Smooth muscle cell (in vitro differentiated cells): ENCODE data around the gene LMX1B. TPM values are rescaled to one million over a fixed set of nuclear protein-coding genes. Genes with fewer than 3 reads are reported as not detected.
"Not testable (repeated sequence)": the region's sequence is repeated elsewhere in the genome, so short reads cannot be mapped to it uniquely, and the experiment has no call there.

Experiments
- DNase-seq: peaks from one replicate; lab custom pipeline; 2025; ENCODE audit not compliant: unreplicated experiment; lab: John Stamatoyannopoulos, UW
- H2AFZ ChIP-seq: fragments of 200-600 bp; sonication (generic); 2 replicates; pipeline ENCODE4 v1.6.0; 2016; ENCODE audit warnings: antibody characterized with exemption, low read depth, mild to moderate bottlenecking
- H3F3A ChIP-seq: fragments of 200-600 bp; sonication (generic); 2 replicates; pipeline ENCODE4 v1.6.0; 2017; ENCODE audit warnings: antibody characterized with exemption, low read depth
- H3K27ac ChIP-seq: fragments of 200-600 bp; sonication (generic); 2 replicates; pipeline ENCODE4 v1.5.1; 2016; ENCODE audit warnings: low read depth, mild to moderate bottlenecking
- H3K27me3 ChIP-seq: fragments of 200-600 bp; sonication (generic); 2 replicates; pipeline ENCODE4 v1.6.1; 2016; ENCODE audit warnings: low read depth, mild to moderate bottlenecking
- H3K36me3 ChIP-seq: fragments of 200-600 bp; sonication (generic); 2 replicates; pipeline ENCODE4 v1.5.1; 2016; ENCODE audit warnings: low read depth
- H3K4me1 ChIP-seq: fragments of 200-600 bp; sonication (generic); 2 replicates; pipeline ENCODE4 v1.5.1; 2016; ENCODE audit warnings: low read depth
- H3K4me2 ChIP-seq: fragments of 200-600 bp; sonication (generic); 2 replicates; pipeline ENCODE4 v1.6.0; 2016; ENCODE audit warnings: mild to moderate bottlenecking
- H3K4me3 ChIP-seq: fragments of 200-600 bp; sonication (generic); 2 replicates; pipeline ENCODE4 v1.5.1; 2016; ENCODE audit warnings: mild to moderate bottlenecking
- H3K79me2 ChIP-seq: fragments of 200-600 bp; sonication (generic); 2 replicates; pipeline ENCODE4 v1.6.0; 2016; ENCODE audit warnings: low read depth, mild to moderate bottlenecking
- H3K9ac ChIP-seq: fragments of 200-600 bp; sonication (generic); 2 replicates; pipeline ENCODE4 v1.6.0; 2016; ENCODE audit warnings: low read depth
- H3K9me3 ChIP-seq: fragments of 200-600 bp; sonication (generic); replicated peaks from 2 replicates; pipeline ENCODE4 v1.5.1; 2016; ENCODE audit warnings: low read depth
- H4K20me1 ChIP-seq: fragments of 200-600 bp; sonication (generic); 2 replicates; pipeline ENCODE4 v1.6.0; 2016; ENCODE audit warnings: low read depth
- CTCF ChIP-seq: fragments of 200-600 bp; sonication (generic); IDR thresholded peaks from 2 replicates; pipeline ENCODE4 v1.5.1; 2017; ENCODE audit warnings: borderline replicate concordance, mild to moderate bottlenecking, antibody characterized with exemption; ENCODE audit not compliant: insufficient read depth, poor library complexity, severe bottlenecking
- WGBS: methylation state at CpG from one replicate; pipeline ENCODE4 v1.1.7; 2016; ENCODE audit warnings: low lambda C conversion rate; 5-methylcytosine and 5-hydroxymethylcytosine counted together
- polyA plus RNA-seq: library from polyadenylated mRNA; unstranded; fragments of >200 nt; fragmentation: Nextera tagmentation; extraction: Ambion mirVana; gene quantifications from 2 replicates; pipeline ENCODE4 v1.2.1, GENCODE V29; 2016
- total RNA-seq: library from RNA; depleted of rRNA; stranded (reverse); fragments of >200 nt; gene quantifications from 2 replicates; pipeline ENCODE4 v1.2.3, GENCODE V29; 2014

LMX1B gene
- total and polyA plus RNA-seq, 2 experiments from 2014 or later, result not detected

- Histone ChIP-seq H3K27ac (no peak overlapping the region), H3F3A (no peaks in the 10 kb centered on the region), H2AFZ (no peak overlapping the region), H3K4me3 (no peak overlapping the region), H4K20me1 (no peaks in the 10 kb centered on the region), H3K36me3 (no peaks in the 10 kb centered on the region), H3K79me2 (no peaks in the 10 kb centered on the region), H3K9me3 (no peaks in the 10 kb centered on the region), H3K4me1 (peaks cover 6% of the 10 kb centered on the region), H3K4me2 (no peak overlapping the region), H3K27me3 (peaks cover 86% of the 10 kb centered on the region), H3K9ac (no peak overlapping the region)
- DNase-seq, result no peak
- WGBS, result 93% methylated on average over 7 of the region's 7 CpGs
- TF ChIP-seq CTCF, result no peak
Measured at GRCh38 chr9:126654124-126654523, 40.4 kb downstream of the LMX1B start.

GRCh38 chr9:126656214-126656613 lies 42.5 kb downstream of the LMX1B start:
- WGBS, result 84% methylated on average over 4 of the region's 4 CpGs
- H4K20me1 ChIP-seq, H3K9me3 ChIP-seq, H3K36me3 ChIP-seq, H3K4me3 ChIP-seq, H3K4me2 ChIP-seq, H2AFZ ChIP-seq, H3K79me2 ChIP-seq, H3F3A ChIP-seq, DNase-seq, H3K4me1 ChIP-seq, H3K27ac ChIP-seq, H3K9ac ChIP-seq: not testable (repeated sequence)
- H3K27me3 ChIP-seq, result peaks cover 65% of the 10 kb centered on the region

GRCh38 chr9:126658201-126658825 lies 44.6 kb downstream of the LMX1B start:
- DNase-seq, result no peak
- H3K4me1 ChIP-seq, result peaks cover 6% of the 10 kb centered on the region

GRCh38 chr9:126658956-126659555 lies 45.3 kb downstream of the LMX1B start:
- Histone ChIP-seq H2AFZ (no peak overlapping the region), H3K9me3 (no peaks in the 10 kb centered on the region), H3K36me3 (no peaks in the 10 kb centered on the region), H3K4me3 (no peak overlapping the region), H3K9ac (no peak overlapping the region), H3K79me2 (no peaks in the 10 kb centered on the region), H3F3A (no peaks in the 10 kb centered on the region), H3K4me2 (no peak overlapping the region), H4K20me1 (no peaks in the 10 kb centered on the region), H3K27ac (no peak overlapping the region), H3K4me1 (peaks cover 6% of the 10 kb centered on the region), H3K27me3 (peaks cover 38% of the 10 kb centered on the region)
- WGBS, result 86% methylated on average over 11 of the region's 11 CpGs
- no peak for TF ChIP-seq CTCF
- no peak for DNase-seq

More at GRCh38 chr9:126658201-126658825, 44.6 kb downstream of the LMX1B start:
- H4K20me1 ChIP-seq, result no peaks in the 10 kb centered on the region
- H3K79me2 ChIP-seq, result no peaks in the 10 kb centered on the region
- H3K4me3 ChIP-seq, result no peak overlapping the region
- no peak overlapping the region for H3K9ac ChIP-seq
- peaks cover 45% of the 10 kb centered on the region for H3K27me3 ChIP-seq
- H3K9me3 ChIP-seq, result no peaks in the 10 kb centered on the region
- no peak for TF ChIP-seq CTCF
- 86% methylated on average over 13 of the region's 13 CpGs for WGBS
- no peak overlapping the region for H3K4me2 ChIP-seq
- no peak overlapping the region for H3K27ac ChIP-seq
- H2AFZ ChIP-seq, result no peak overlapping the region
- no peaks in the 10 kb centered on the region for H3K36me3 ChIP-seq
- no peaks in the 10 kb centered on the region for H3F3A ChIP-seq
